ENCODE data around the gene SH3BP1. TPM values are rescaled to one million over a fixed set of nuclear protein-coding genes. Genes with fewer than 3 reads are reported as not detected.

Gene SH3BP1
- total RNA-seq, 1 donor from 2014 or later: 10.3 TPM

GRCh38 chr22:37617431-37617830, 22.0 kb upstream of the SH3BP1 start:
- no peaks in the 10 kb centered on the region for H3K79me2 ChIP-seq (ENCODE audit: low read depth)
- no peaks in the 10 kb centered on the region for H3K27me3 Mint-ChIP-seq (ENCODE audit: insufficient read depth, low read depth)
- peaks cover 9% of the 10 kb centered on the region for H3K36me3 Mint-ChIP-seq
- DNase-seq (ENCODE audit: low spot score): no peak
- TF ChIP-seq EZH2 (IDR thresholded peaks at IDR 0.05): no peak
- no peak for TF ChIP-seq EZH2phosphoT487 (IDR thresholded peaks at IDR 0.05)
- TF ChIP-seq CTCF (IDR thresholded peaks at IDR 0.05): no peak
- H3K4me3 ChIP-seq: no peak overlapping the region
- no peak overlapping the region for H3K4me2 ChIP-seq
- no peak overlapping the region for H3K9ac ChIP-seq
- H3K4me3 Mint-ChIP-seq: no peak overlapping the region
- no peak overlapping the region for H3K27ac Mint-ChIP-seq
- no peak overlapping the region for H2AFZ ChIP-seq (replicated peaks)
- no peaks in the 10 kb centered on the region for H3K9me3 ChIP-seq (ENCODE audit: low read depth)
- no peaks in the 10 kb centered on the region for H3F3A ChIP-seq (ENCODE audit: low read depth)
- no peaks in the 10 kb centered on the region for H3K4me1 Mint-ChIP-seq
- H3K27me3 ChIP-seq: no peaks in the 10 kb centered on the region
- H3K4me1 ChIP-seq: no peaks in the 10 kb centered on the region
- H3K9me3 Mint-ChIP-seq: no peaks in the 10 kb centered on the region
- no peaks in the 10 kb centered on the region for H3K36me3 ChIP-seq
- H3K27ac ChIP-seq: no peak overlapping the region
- H4K20me1 ChIP-seq (ENCODE audit: low read depth): no peaks in the 10 kb centered on the region

GRCh38 chr22:37618072-37618656, 21.3 kb upstream of the SH3BP1 start:
- H3K27me3 ChIP-seq: no peaks in the 10 kb centered on the region
- H3K9ac ChIP-seq: no peak overlapping the region
- H3K4me3 Mint-ChIP-seq: no peak overlapping the region
- peaks cover 9% of the 10 kb centered on the region for H3K36me3 Mint-ChIP-seq
- no peaks in the 10 kb centered on the region for H3K79me2 ChIP-seq (ENCODE audit: low read depth)
- no peaks in the 10 kb centered on the region for H3K27me3 Mint-ChIP-seq (ENCODE audit: insufficient read depth, low read depth)
- H3K27ac ChIP-seq: no peak overlapping the region
- no peaks in the 10 kb centered on the region for H3K4me1 ChIP-seq
- peaks cover 2% of the 10 kb centered on the region for H3F3A ChIP-seq (ENCODE audit: low read depth)
- no peaks in the 10 kb centered on the region for H3K36me3 ChIP-seq
- no peaks in the 10 kb centered on the region for H3K9me3 Mint-ChIP-seq
- no peaks in the 10 kb centered on the region for H4K20me1 ChIP-seq (ENCODE audit: low read depth)
- H3K27ac Mint-ChIP-seq: no peak overlapping the region
- DNase-seq (ENCODE audit: low spot score): no peak
- no peak for TF ChIP-seq EZH2phosphoT487 (IDR thresholded peaks at IDR 0.05)
- no peak for TF ChIP-seq EZH2 (IDR thresholded peaks at IDR 0.05)
- TF ChIP-seq CTCF (IDR thresholded peaks at IDR 0.05): no peak
- H3K4me1 Mint-ChIP-seq: no peaks in the 10 kb centered on the region
- H3K4me3 ChIP-seq: no peak overlapping the region
- no peaks in the 10 kb centered on the region for H3K9me3 ChIP-seq (ENCODE audit: low read depth)
- H3K4me2 ChIP-seq: no peak overlapping the region
- H2AFZ ChIP-seq (replicated peaks): no peak overlapping the region

GRCh38 chr22:37618674-37619073, 20.8 kb upstream of the SH3BP1 start:
- Mint-ChIP-seq H3K4me1 (peaks cover 2% of the 10 kb centered on the region), H3K4me3 (no peak overlapping the region), H3K9me3 (no peaks in the 10 kb centered on the region), H3K36me3 (peaks cover 10% of the 10 kb centered on the region), H3K27ac (no peak overlapping the region), H3K27me3 (ENCODE audit: insufficient read depth, low read depth) (no peaks in the 10 kb centered on the region)
- Histone ChIP-seq H2AFZ (replicated peaks) (no peak overlapping the region), H3K27me3 (no peaks in the 10 kb centered on the region), H4K20me1 (ENCODE audit: low read depth) (no peaks in the 10 kb centered on the region), H3K4me3 (no peak overlapping the region), H3F3A (ENCODE audit: low read depth) (peaks cover 5% of the 10 kb centered on the region), H3K27ac (no peak overlapping the region), H3K9me3 (ENCODE audit: low read depth) (no peaks in the 10 kb centered on the region), H3K4me2 (no peak overlapping the region), H3K9ac (no peak overlapping the region), H3K79me2 (ENCODE audit: low read depth) (no peaks in the 10 kb centered on the region), H3K4me1 (peaks cover 1% of the 10 kb centered on the region), H3K36me3 (no peaks in the 10 kb centered on the region)
- DNase-seq (ENCODE audit: low spot score): no peak
- no peak for TF ChIP-seq CTCF (IDR thresholded peaks at IDR 0.05)
- TF ChIP-seq EZH2 (IDR thresholded peaks at IDR 0.05): no peak
- TF ChIP-seq EZH2phosphoT487 (IDR thresholded peaks at IDR 0.05): no peak
